Muscle layer of duodenum (tissue), 2 donors: ENCODE results near the gene LXN.

Experiments
- H3K27ac ChIP-seq: one replicate; pipeline ENCODE4 v1.7.0; 2013; ENCODE audit warnings: mild to moderate bottlenecking, low read length
- H3K27me3 ChIP-seq: one replicate; pipeline ENCODE4 v1.7.0; 2013; ENCODE audit warnings: low read depth, mild to moderate bottlenecking, control low read depth, low read length
- H3K36me3 ChIP-seq, 2 donors: one replicate each; pipeline ENCODE4 v1.7.0; 2013; ENCODE audit warnings: low read length in 2 of 2, control low read depth in 1 of 2, mild to moderate bottlenecking in 1 of 2; ENCODE audit not compliant: insufficient read depth in 2 of 2, control insufficient read depth in 1 of 2
- H3K4me1 ChIP-seq, 2 donors: one replicate each; pipeline ENCODE4 v1.7.0; 2013; ENCODE audit warnings: low read length in 2 of 2, mild to moderate bottlenecking in 2 of 2, control low read depth in 1 of 2, moderate library complexity in 1 of 2; ENCODE audit not compliant: insufficient read depth in 2 of 2, control insufficient read depth in 1 of 2
- H3K4me3 ChIP-seq, 2 donors: one replicate each; pipeline ENCODE4 v1.7.0; 2013; ENCODE audit warnings: low read length in 2 of 2, low read depth in 1 of 2, mild to moderate bottlenecking in 1 of 2
- H3K9me3 ChIP-seq, 2 donors: one replicate each; pipeline ENCODE4 v1.7.0; 2013; ENCODE audit warnings: low read length in 2 of 2, control low read depth in 1 of 2, mild to moderate bottlenecking in 1 of 2; ENCODE audit not compliant: control insufficient read depth in 1 of 2
- donor health status: healthy.

Gene LXN

GRCh38 chr3:158642474-158643210 is 29.8 kb downstream of the LXN start:
- peaks cover 0 to 5% of the 10 kb centered on the region in 2 donors for H3K36me3 ChIP-seq
- no peaks in the 10 kb centered on the region for H3K9me3 ChIP-seq
- no peak overlapping the region for H3K27ac ChIP-seq
- H3K4me1 ChIP-seq: peaks cover 0 to 21% of the 10 kb centered on the region in 2 donors
- no peak overlapping the region for H3K4me3 ChIP-seq
- H3K27me3 ChIP-seq: no peaks in the 10 kb centered on the region

- H3K4me3 ChIP-seq: no peak overlapping the region
- H3K27ac ChIP-seq: no peak overlapping the region
These were observed 30.4 kb downstream of the LXN start for GRCh38 chr3:158642005-158642404.

GRCh38 chr3:158640646-158641045 is 31.8 kb downstream of the LXN start:
- no peak overlapping the region for H3K27ac ChIP-seq
- H3K4me3 ChIP-seq: no peak overlapping the region
- no peaks in the 10 kb centered on the region for H3K9me3 ChIP-seq
- peaks cover 0 to 9% of the 10 kb centered on the region in 2 donors for H3K4me1 ChIP-seq
- H3K27me3 ChIP-seq: no peaks in the 10 kb centered on the region
- H3K36me3 ChIP-seq: no peaks in the 10 kb centered on the region

More at GRCh38 chr3:158642005-158642404, 30.4 kb downstream of the LXN start:
- H3K27me3 ChIP-seq: no peaks in the 10 kb centered on the region
- H3K4me1 ChIP-seq: peaks cover 0 to 21% of the 10 kb centered on the region in 2 donors
- H3K36me3 ChIP-seq: no peaks in the 10 kb centered on the region
- H3K9me3 ChIP-seq: no peaks in the 10 kb centered on the region

- no peak overlapping the region for H3K4me3 ChIP-seq
- H3K4me1 ChIP-seq: no peaks in the 10 kb centered on the region
- no peaks in the 10 kb centered on the region for H3K27me3 ChIP-seq
- no peaks in the 10 kb centered on the region for H3K36me3 ChIP-seq
- no peak overlapping the region for H3K27ac ChIP-seq
- H3K9me3 ChIP-seq: no peaks in the 10 kb centered on the region
These were observed 40.5 kb downstream of the LXN start for GRCh38 chr3:158631981-158632380.

GRCh38 chr3:158625881-158626280 is 46.6 kb downstream of the LXN start:
- Histone ChIP-seq H3K4me1 (no peaks in the 10 kb centered on the region), H3K27me3 (no peaks in the 10 kb centered on the region), H3K36me3 (no peaks in the 10 kb centered on the region), H3K4me3 (no peak overlapping the region), H3K9me3 (no peaks in the 10 kb centered on the region), H3K27ac (no peak overlapping the region)

GRCh38 chr3:158617982-158618875 is 54.2 kb downstream of the LXN start:
- no peaks in the 10 kb centered on the region for H3K27me3 ChIP-seq
- no peaks in the 10 kb centered on the region for H3K36me3 ChIP-seq
- H3K4me1 ChIP-seq: no peaks in the 10 kb centered on the region
- H3K4me3 ChIP-seq: no peak overlapping the region
- H3K9me3 ChIP-seq: no peaks in the 10 kb centered on the region
- no peak overlapping the region for H3K27ac ChIP-seq
